Kidney (tissue), 14 donors: ENCODE results near the gene RFX7. TPM values are rescaled to one million over a fixed set of nuclear protein-coding genes. Genes with fewer than 3 reads are reported as not detected.

Experiments used
- DNase-seq, 5 donors: peaks; one replicate each; pipeline ENCODE4 v3.0.0-alpha.2; 2013 to 2020
- FAIRE-seq: peaks from 2 replicates; lab custom pipeline; 2012; peaks lifted over from hg19 to GRCh38; lab: Jason Lieb, UNC
- H3K27ac ChIP-seq, 2 donors: one replicate each; pipeline ENCODE4 v1.7.0; 2013; ENCODE audit warnings: low read depth in 2 of 2, low read length in 2 of 2, inconsistent platforms in 1 of 2
- H3K27me3 ChIP-seq: one replicate; pipeline ENCODE4 v1.7.1; 2013; ENCODE audit warnings: low read length, inconsistent platforms; ENCODE audit not compliant: control insufficient read depth, insufficient read depth
- H3K36me3 ChIP-seq, 3 donors: one replicate each; pipeline versions ENCODE4 v1.7.0 to v1.7.1; 2013; ENCODE audit warnings: low read length in 3 of 3, control low read depth in 1 of 3, inconsistent platforms in 1 of 3; ENCODE audit not compliant: insufficient read depth in 3 of 3, control insufficient read depth in 2 of 3
- H3K4me1 ChIP-seq, 3 donors: one replicate each; pipeline versions ENCODE4 v1.7.0 to v1.7.1; 2013; ENCODE audit warnings: low read length in 3 of 3, inconsistent platforms in 1 of 3, low read depth in 1 of 3; ENCODE audit not compliant: control insufficient read depth in 2 of 3, insufficient read depth in 2 of 3
- H3K4me3 ChIP-seq, 3 donors: one replicate each; pipeline versions ENCODE4 v1.7.0 to v1.8.1; 2013; ENCODE audit warnings: low read length in 3 of 3, control low read depth in 1 of 3, inconsistent platforms in 1 of 3
- H3K9ac ChIP-seq, 3 donors: one replicate each; pipeline versions ENCODE4 v1.7.0 to v1.7.1; 2013; ENCODE audit warnings: low read length in 3 of 3, control low read depth in 1 of 3, inconsistent platforms in 1 of 3
- H3K9me3 ChIP-seq, 3 donors: one replicate each; pipeline versions ENCODE4 v1.7.0 to v1.7.1; 2013; ENCODE audit warnings: low read length in 3 of 3, control low read depth in 1 of 3, inconsistent platforms in 1 of 3; ENCODE audit not compliant: control insufficient read depth in 2 of 3, insufficient read depth in 1 of 3
- intact Hi-C: fragments of 100-400 bp; cut with DNase I; formaldehyde crosslinking; loops from one replicate; pipeline ENCODE4 v1.11.1; 2022
- polyA plus RNA-seq: library from polyadenylated mRNA; stranded (reverse); fragments of 350-450 nt; fragmentation: Illumina TruSeq; extraction: RNeasy Lipid Tissue Mini Kit (QIAGEN cat#74804); gene quantifications from one replicate; pipeline ENCODE4 v1.2.3, GENCODE V29; 2014; ENCODE audit warnings: low read depth, low replicate concordance; ENCODE audit not compliant: insufficient read depth
- total RNA-seq: library from RNA; stranded (reverse); fragmentation: NEBNext Ultra II Directional; extraction: Animal tissue kit (Norgen Biotek cat#: 25700); gene quantifications from one replicate; pipeline ENCODE4 v1.2.1, GENCODE V29; 2021
- TF ChIP-seq, protein P1 (sequence below): IDR thresholded peaks from 3 replicates; pipeline ENCODE4 v1.5.1; 2012; ENCODE audit warnings: mild to moderate bottlenecking, moderate library complexity, borderline replicate concordance; ENCODE audit not compliant: insufficient read depth; ENCODE audit errors: extremely low read depth
- donor health status: control.
- donor health status: control.
- donor health status: control.
- donor health status: control.
- donor health status: control.
- donor health status: DM: yes; HTN: yes; CAD: no.
- donor health status: Normal renal cell carcinoma (clear cell type).

The RFX7 gene
- total and polyA plus RNA-seq, 2 donors from 2014 or later = 1.6 to 15.2 TPM

DNA sequence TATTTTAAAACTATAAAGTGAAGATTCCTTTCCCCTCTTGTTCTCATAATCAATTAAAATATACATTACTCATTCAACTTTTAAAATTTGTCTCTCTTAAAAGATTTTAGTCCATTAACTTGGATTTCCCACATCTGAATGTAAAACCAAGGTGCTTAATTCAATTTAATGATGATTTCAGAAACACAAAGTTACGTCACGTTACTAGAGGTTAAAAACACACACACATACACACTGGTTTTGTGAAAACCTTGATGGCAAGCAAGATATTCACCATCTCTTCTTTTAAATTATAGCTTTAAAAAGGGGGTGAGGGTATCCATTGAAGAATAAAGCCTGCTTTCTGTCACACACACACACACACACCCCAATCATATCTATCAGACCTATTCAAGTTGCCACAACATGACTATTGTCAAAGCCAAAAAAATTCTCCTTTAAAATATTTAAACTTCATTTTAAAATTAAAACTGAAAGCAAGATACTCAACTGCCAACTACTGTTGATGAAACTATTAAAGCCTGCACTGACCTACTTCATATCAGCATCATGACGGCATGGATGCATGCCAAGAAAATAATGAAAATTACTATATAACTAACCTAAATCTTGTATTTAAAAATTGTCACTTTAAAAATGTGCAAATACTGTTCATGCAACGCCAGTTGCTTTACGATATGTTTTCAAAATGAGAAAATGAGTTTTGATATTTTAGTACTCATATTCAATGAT lies 2.1 kb downstream of the RFX7 start:
- intact Hi-C loops = no loop called here
- TF ChIP-seq, protein P1, sequence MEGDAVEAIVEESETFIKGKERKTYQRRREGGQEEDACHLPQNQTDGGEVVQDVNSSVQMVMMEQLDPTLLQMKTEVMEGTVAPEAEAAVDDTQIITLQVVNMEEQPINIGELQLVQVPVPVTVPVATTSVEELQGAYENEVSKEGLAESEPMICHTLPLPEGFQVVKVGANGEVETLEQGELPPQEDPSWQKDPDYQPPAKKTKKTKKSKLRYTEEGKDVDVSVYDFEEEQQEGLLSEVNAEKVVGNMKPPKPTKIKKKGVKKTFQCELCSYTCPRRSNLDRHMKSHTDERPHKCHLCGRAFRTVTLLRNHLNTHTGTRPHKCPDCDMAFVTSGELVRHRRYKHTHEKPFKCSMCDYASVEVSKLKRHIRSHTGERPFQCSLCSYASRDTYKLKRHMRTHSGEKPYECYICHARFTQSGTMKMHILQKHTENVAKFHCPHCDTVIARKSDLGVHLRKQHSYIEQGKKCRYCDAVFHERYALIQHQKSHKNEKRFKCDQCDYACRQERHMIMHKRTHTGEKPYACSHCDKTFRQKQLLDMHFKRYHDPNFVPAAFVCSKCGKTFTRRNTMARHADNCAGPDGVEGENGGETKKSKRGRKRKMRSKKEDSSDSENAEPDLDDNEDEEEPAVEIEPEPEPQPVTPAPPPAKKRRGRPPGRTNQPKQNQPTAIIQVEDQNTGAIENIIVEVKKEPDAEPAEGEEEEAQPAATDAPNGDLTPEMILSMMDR = no peak
- Histone ChIP-seq H3K27me3 (no peaks in the 10 kb centered on the region), H3K9me3 (no peaks in the 10 kb centered on the region), H3K27ac (no peak overlapping the region), H3K4me1 (peaks cover 0 to 14% (median 10%) of the 10 kb centered on the region in 3 donors), H3K9ac (peak overlapping the region in 2 of 3 donors; percentile 16 to 24), H3K36me3 (no peaks in the 10 kb centered on the region), H3K4me3 (peak overlapping the region; percentile 17 to 34 (median 20))
- DNase-seq (no peak), FAIRE-seq (no peak)

DNA sequence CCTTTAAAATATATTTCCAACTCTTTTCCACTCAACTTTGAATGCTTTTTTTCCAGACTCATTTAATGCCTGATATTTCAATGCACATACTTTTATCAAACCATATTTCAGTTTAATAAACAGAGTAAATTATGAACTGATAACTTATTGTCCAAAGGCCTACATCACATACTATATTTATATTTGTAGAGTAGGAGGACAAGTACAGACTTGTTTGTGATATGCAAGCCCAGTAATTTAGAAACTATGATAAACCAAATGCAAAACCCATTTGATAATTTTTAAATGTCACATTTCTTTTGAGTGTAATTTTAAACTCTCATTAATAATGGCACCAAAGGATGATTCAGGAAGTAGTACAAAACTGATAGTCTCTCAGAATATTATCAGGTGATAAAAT lies 3.3 kb downstream of the RFX7 start:
- H3K4me1 ChIP-seq = peaks cover 0 to 8% (median 6%) of the 10 kb centered on the region in 3 donors
- H3K9ac ChIP-seq = no peak overlapping the region
- no peaks in the 10 kb centered on the region for H3K36me3 ChIP-seq
- FAIRE-seq (peak; percentile 3), DNase-seq (no peak)
- TF ChIP-seq, protein P1 = no peak
- no peaks in the 10 kb centered on the region for H3K27me3 ChIP-seq
- no peak overlapping the region for H3K27ac ChIP-seq
- H3K9me3 ChIP-seq = no peaks in the 10 kb centered on the region
- no peak overlapping the region for H3K4me3 ChIP-seq
- intact Hi-C loops = no loop called here

DNA sequence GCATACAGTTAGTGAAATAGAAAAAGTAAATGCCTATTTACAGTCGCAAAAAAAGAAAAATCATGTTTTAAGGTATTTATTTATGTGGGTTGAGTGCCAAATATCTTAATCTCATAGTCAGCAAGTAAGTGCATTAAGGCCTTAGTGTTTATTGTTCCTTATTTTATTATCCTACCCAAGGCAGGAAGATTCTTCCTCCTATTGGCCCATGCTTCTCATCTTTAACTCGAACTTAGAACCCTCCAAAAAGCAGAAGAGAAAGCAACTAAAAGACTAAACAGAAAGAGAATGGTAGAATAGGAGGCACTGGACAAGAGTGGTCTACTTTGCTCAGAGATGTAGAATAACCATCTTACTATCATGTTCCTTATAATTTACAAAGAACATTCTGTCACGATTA lies 7.5 kb downstream of the RFX7 start:
- Histone ChIP-seq H3K36me3 (no peaks in the 10 kb centered on the region), H3K9ac (no peak overlapping the region), H3K27ac (no peak overlapping the region), H3K4me3 (no peak overlapping the region), H3K4me1 (no peaks in the 10 kb centered on the region), H3K9me3 (peaks cover 0 to 6% (median 0%) of the 10 kb centered on the region in 3 donors), H3K27me3 (no peaks in the 10 kb centered on the region)
- FAIRE-seq = no peak
- TF ChIP-seq, protein P1 = no peak
- intact Hi-C loops = no loop called here
- DNase-seq = no peak
